HCT116 (cell line): ENCODE data around the gene STAC2.

Source experiments
- EZH2 ChIP-seq: fragments of 200-600 bp; sonication (generic); IDR thresholded peaks from 2 replicates; pipeline ENCODE4 v1.6.1; 2017; ENCODE audit warnings: antibody characterized with exemption, mixed run types
- JUND ChIP-seq: IDR thresholded peaks from 2 replicates; pipeline ENCODE4 v1.6.1; 2012
- POLR2A ChIP-seq: IDR thresholded peaks from 2 replicates; pipeline ENCODE4 v1.7.0; 2011; ENCODE audit warnings: borderline replicate concordance; ENCODE audit not compliant: insufficient read depth, insufficient read length; ENCODE audit errors: extremely low read depth
- SP1 ChIP-seq: IDR thresholded peaks from 2 replicates; pipeline ENCODE4 v1.6.1; 2012; ENCODE audit warnings: low read depth
- TF ChIP-seq, protein P1 (sequence below), 3 experiments: fragments of 200-600 bp in 1 of 3; sonication (generic) in 1 of 3; IDR thresholded peaks in 2 of 3; conservative IDR thresholded peaks in 1 of 3; 2 replicates each; pipeline ENCODE4 v1.5.1; 2012 to 2017; ENCODE audit warnings: low read depth in 2 of 3, low read length in 2 of 3, antibody characterized with exemption in 1 of 3, borderline replicate concordance in 1 of 3, control low read depth in 1 of 3, mild to moderate bottlenecking in 1 of 3, mixed read lengths in 1 of 3, mixed run types in 1 of 3, moderate library complexity in 1 of 3; ENCODE audit not compliant: insufficient read depth in 1 of 3

GRCh38 chr17:39264119-39264518, 38.4 kb upstream of the STAC2 start:
- TF ChIP-seq, protein P1, sequence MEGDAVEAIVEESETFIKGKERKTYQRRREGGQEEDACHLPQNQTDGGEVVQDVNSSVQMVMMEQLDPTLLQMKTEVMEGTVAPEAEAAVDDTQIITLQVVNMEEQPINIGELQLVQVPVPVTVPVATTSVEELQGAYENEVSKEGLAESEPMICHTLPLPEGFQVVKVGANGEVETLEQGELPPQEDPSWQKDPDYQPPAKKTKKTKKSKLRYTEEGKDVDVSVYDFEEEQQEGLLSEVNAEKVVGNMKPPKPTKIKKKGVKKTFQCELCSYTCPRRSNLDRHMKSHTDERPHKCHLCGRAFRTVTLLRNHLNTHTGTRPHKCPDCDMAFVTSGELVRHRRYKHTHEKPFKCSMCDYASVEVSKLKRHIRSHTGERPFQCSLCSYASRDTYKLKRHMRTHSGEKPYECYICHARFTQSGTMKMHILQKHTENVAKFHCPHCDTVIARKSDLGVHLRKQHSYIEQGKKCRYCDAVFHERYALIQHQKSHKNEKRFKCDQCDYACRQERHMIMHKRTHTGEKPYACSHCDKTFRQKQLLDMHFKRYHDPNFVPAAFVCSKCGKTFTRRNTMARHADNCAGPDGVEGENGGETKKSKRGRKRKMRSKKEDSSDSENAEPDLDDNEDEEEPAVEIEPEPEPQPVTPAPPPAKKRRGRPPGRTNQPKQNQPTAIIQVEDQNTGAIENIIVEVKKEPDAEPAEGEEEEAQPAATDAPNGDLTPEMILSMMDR (IDR thresholded peaks at IDR 0.05 in 2 of 3, conservative IDR thresholded peaks at IDR 0.05 in 1 of 3; ENCODE audit: borderline replicate concordance in 1 of 3, insufficient read depth in 1 of 3, low read depth in 2 of 3, low read length in 2 of 3) = no peak
- TF ChIP-seq EZH2 = no peak
- TF ChIP-seq JUND = no peak
- TF ChIP-seq SP1 = no peak
- TF ChIP-seq POLR2A = no peak
